Stomach smooth muscle (tissue), 2 donors: ENCODE data around the gene TBC1D12.
"Not testable (repeated sequence)": the region's sequence is repeated elsewhere in the genome, so short reads cannot be mapped to it uniquely, and the experiment has no call there.

Experiments used
- H3K27ac ChIP-seq: one replicate; pipeline ENCODE4 v1.7.0; 2013; ENCODE audit warnings: mild to moderate bottlenecking, low read length, inconsistent platforms
- H3K27me3 ChIP-seq, 2 donors: one replicate each; pipeline ENCODE4 v1.7.0; 2013; ENCODE audit warnings: low read length in 2 of 2; ENCODE audit not compliant: insufficient read depth in 2 of 2, control insufficient read depth in 1 of 2
- H3K36me3 ChIP-seq, 2 donors: one replicate each; pipeline ENCODE4 v1.7.0; 2013; ENCODE audit warnings: low read length in 2 of 2; ENCODE audit not compliant: control insufficient read depth in 2 of 2, insufficient read depth in 2 of 2
- H3K4me1 ChIP-seq: one replicate; pipeline ENCODE4 v1.7.0; 2013; ENCODE audit warnings: low read length; ENCODE audit not compliant: control insufficient read depth, insufficient read depth
- H3K4me3 ChIP-seq, 2 donors: one replicate each; pipeline ENCODE4 v1.7.0; 2013; ENCODE audit warnings: low read length in 2 of 2
- H3K9ac ChIP-seq, 2 donors: one replicate each; pipeline ENCODE4 v1.7.0; 2013; ENCODE audit warnings: low read length in 2 of 2, mild to moderate bottlenecking in 1 of 2
- H3K9me3 ChIP-seq, 2 donors: one replicate each; pipeline ENCODE4 v1.7.0; 2013; ENCODE audit warnings: low read length in 2 of 2; ENCODE audit not compliant: control insufficient read depth in 2 of 2
- donor health status: healthy.
- donor health status: Pancreatic carcinoma.

TBC1D12 gene

DNA sequence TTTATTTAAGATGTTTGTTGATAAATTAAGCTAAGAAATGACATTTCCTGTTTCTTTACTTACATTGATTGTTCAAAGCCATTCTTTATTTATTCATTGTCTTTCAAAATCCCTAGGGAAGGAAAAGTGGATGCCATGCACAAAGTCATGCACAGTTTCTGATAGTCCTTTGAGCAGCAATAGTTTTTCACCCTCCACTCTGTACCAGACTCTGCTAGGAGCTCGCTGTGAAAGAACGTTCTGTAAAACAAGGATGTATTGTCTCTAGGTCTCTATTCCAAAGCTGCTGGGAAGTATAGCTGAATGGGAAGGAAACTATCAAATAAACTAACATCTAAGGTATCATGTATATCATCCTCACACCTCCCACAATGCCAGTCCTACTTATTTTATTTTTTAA, 31.8 kb upstream of the TBC1D12 start:
- H3K9ac ChIP-seq, result no peak overlapping the region
- H3K9me3 ChIP-seq, result no peaks in the 10 kb centered on the region
- H3K27me3 ChIP-seq, result peaks cover 0 to 2% of the 10 kb centered on the region in 2 donors
- no peaks in the 10 kb centered on the region for H3K36me3 ChIP-seq
- H3K4me1 ChIP-seq, result no peaks in the 10 kb centered on the region
- H3K27ac ChIP-seq, result no peak overlapping the region
- no peak overlapping the region for H3K4me3 ChIP-seq

DNA sequence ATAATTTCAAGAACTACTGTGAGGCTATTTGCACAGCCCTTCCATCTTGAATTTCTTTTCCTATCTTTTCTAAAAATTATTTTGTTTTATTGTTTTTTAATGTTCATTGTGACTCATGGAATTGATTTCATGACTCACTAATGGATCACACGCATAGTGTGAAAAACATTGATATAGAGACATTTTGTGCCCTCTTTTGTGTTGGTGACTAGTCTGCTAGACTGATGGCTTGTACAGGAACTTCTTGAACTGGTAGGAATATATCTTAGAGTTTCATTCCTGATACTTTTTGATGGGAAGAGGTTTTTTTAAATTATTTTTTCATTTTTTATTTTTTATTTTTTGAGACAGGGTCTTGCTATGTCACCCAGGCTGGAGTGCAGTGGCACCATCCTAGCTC, 27.0 kb upstream of the TBC1D12 start:
- H3K36me3 ChIP-seq, result no peaks in the 10 kb centered on the region
- no peaks in the 10 kb centered on the region for H3K4me1 ChIP-seq
- no peak overlapping the region for H3K4me3 ChIP-seq
- no peak overlapping the region for H3K27ac ChIP-seq
- no peaks in the 10 kb centered on the region for H3K9me3 ChIP-seq
- H3K9ac ChIP-seq, result no peak overlapping the region
- H3K27me3 ChIP-seq, result peaks cover 0 to 2% of the 10 kb centered on the region in 2 donors

DNA sequence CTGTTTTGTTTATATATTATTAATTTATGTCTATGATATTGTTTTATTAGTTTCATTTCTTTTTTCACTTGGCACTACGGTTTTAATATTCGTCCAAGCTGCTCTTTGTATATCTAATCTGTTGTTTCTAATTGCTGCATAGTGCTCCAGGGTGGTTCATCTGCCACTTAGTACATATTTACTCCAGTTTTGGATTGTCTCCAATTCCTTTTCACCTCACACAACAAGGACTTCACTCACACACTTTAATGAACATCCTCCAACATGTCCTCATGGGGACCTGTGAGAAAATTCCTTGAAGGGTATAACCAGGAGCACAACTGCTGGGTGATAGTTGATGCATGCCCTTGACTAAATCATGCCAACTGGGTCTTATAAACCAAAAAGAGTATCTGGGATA, 25.5 kb upstream of the TBC1D12 start:
- H3K4me3 ChIP-seq, result no peak overlapping the region
- H3K36me3 ChIP-seq, result no peaks in the 10 kb centered on the region
- no peaks in the 10 kb centered on the region for H3K9me3 ChIP-seq
- H3K27me3 ChIP-seq, result peaks cover 0 to 2% of the 10 kb centered on the region in 2 donors
- no peaks in the 10 kb centered on the region for H3K4me1 ChIP-seq
- no peak overlapping the region for H3K27ac ChIP-seq
- no peak overlapping the region for H3K9ac ChIP-seq

DNA sequence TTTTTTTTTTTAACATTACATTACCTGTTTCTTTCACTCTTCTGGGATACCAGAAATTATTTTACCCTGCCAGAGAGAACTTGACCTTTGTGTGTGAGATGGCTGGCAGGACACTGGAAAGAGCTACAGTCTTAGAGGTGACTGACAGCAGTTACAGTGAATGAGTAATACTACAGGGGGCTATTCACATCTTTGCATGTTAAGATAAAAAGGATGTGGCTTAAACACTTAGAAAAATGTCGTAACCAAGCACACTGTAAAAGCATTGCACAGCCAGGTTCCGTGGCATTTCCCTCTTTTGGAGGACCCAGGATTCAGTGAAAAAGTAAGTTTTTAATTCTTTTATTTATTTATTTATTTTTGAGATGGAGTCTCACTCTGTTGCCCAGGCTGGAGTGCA, 18.8 kb upstream of the TBC1D12 start:
- no peaks in the 10 kb centered on the region for H3K4me1 ChIP-seq
- H3K4me3 ChIP-seq, result no peak overlapping the region
- no peaks in the 10 kb centered on the region for H3K27me3 ChIP-seq
- H3K36me3 ChIP-seq, result no peaks in the 10 kb centered on the region
- H3K27ac ChIP-seq, result no peak overlapping the region
- H3K9ac ChIP-seq, result no peak overlapping the region
- H3K9me3 ChIP-seq, result no peaks in the 10 kb centered on the region

DNA sequence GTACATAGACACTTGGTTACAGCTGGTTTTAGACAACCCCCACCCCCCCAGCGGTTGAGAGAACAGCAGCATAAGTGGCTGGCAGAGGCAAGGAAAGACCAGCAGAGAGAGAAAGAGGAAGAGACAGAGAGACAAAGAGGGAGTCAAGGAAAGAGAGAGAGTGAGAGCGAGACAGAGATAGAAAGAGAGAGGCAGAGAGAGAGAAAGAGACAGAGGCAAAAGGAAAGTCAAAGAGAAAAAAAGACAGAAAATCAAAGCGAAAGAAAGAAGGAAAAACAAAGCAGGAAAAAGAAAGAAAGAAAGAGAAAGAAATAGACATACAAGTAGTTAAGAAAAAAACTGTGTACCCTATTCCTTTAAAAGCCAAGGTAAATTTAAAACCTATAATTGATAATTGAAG, 16.6 kb upstream of the TBC1D12 start:
- H3K4me3 ChIP-seq, H3K36me3 ChIP-seq, H3K27ac ChIP-seq, H3K27me3 ChIP-seq, H3K4me1 ChIP-seq, H3K9me3 ChIP-seq, H3K9ac ChIP-seq: not testable (repeated sequence)

DNA sequence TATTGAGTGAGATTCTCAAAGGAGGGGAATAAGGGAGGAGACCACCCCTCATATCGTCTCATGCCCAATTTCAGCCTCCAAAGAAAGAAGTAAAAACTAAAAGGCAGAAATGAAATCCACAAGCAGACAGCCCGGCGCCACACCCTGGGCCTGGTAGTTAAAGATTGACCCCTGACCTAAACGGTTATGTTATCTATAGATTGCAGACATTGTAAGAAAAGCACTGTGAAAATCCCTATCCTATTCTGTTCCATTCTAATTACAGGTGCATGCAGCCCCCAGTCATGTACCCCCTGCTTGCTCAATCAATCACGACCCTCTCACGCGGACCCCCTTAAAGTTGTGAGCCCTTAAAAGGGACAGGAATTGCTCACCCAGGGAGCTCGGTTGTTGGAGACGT, 10.2 kb upstream of the TBC1D12 start:
- not testable (repeated sequence) for H3K27ac ChIP-seq, H3K9me3 ChIP-seq, H3K36me3 ChIP-seq, H3K9ac ChIP-seq, H3K27me3 ChIP-seq, H3K4me3 ChIP-seq, H3K4me1 ChIP-seq

DNA sequence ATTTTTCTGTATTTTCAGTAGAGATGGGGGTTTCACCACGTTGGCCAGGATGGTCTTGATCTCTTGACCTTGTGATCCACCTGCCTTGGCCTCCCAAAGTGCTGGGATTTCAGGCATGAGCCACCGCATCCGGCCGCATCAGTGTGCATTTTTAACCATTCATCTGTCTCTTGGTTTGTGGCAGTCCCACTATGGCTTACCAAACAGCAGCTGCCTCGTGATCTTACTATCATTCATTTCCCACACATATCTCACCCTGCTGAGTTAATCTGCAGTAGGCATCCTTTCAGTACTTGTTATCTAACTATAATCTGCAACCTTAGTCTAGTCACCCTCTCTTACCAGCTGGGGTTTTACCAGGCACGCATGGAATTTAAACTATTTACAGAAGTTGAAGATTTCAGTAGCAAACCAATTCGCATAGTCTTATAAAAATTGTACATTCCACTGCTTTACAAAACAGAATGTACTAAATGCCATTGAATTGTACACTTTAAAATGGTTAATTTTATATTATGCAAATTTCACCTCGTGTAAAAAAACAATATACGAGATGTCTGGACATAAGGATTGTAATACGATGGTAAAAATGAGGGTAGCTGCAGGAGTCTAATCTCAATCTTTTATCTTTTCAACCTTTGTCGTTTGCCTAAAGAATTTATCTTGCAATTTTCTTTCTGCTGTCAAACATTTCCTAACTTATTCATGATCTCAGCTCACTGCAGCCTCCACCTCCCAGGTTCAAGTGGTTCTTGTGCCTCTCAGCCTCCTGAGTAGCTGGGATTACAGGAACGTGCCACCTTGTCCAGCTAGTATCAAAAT, 4.6 kb upstream of the TBC1D12 start:
- Histone ChIP-seq H3K4me1 (no peaks in the 10 kb centered on the region), H3K27me3 (no peaks in the 10 kb centered on the region), H3K9ac (no peak overlapping the region), H3K36me3 (no peaks in the 10 kb centered on the region), H3K9me3 (no peaks in the 10 kb centered on the region), H3K4me3 (no peak overlapping the region), H3K27ac (no peak overlapping the region)

DNA sequence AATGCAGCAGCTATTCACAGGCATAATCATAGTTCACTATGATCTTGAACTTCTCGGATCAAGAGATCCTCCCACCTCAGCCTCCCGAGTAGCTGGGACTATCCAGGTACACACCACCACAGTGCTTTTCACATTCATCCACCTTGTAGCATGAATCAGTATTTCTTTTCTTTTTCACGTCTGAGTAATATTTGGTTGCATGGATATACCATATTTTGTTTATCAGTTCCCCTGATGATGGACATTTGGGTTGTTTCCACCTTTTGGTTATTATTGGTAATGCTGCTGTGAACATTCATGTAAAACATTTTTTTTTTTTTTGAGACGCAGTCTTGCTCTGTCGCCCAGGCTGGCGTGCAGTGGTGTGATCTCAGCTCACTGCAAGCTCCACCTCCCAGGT, 3.6 kb upstream of the TBC1D12 start:
- H3K4me3 ChIP-seq, result no peak overlapping the region
- H3K27ac ChIP-seq, result no peak overlapping the region
- H3K9ac ChIP-seq, result no peak overlapping the region
- H3K36me3 ChIP-seq, result no peaks in the 10 kb centered on the region
- H3K27me3 ChIP-seq, result no peaks in the 10 kb centered on the region
- no peaks in the 10 kb centered on the region for H3K9me3 ChIP-seq
- H3K4me1 ChIP-seq, result no peaks in the 10 kb centered on the region

DNA sequence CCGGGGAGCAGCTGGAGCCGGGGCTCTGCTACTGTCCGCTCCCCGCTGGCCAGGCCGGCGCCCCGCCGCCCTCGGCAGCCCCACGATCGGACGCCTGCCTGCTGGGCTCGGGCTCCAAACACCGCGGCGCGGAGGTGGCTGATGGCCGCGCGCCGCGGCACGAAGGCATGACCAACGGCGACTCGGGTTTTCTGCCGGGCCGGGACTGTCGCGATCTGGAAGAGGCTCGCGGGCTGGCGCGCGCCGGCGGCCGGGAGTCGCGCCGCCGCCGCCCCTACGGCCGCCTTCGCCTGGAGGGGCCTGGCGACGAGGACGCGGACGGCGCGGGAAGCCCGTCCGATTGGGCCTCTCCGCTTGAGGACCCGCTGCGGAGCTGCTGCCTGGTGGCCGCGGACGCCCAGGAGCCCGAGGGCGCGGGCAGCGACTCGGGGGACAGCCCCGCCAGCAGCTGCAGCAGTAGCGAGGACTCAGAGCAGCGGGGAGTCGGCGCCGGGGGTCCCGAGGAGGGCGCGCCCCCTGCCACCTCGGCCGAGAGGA, 570 bp downstream of the TBC1D12 start:
- Histone ChIP-seq H3K9ac (peak overlapping the region; percentile 77 to 78), H3K27me3 (no peaks in the 10 kb centered on the region), H3K27ac (peak overlapping the region; percentile 79), H3K36me3 (no peaks in the 10 kb centered on the region), H3K4me3 (peak overlapping the region; percentile 84 to 90), H3K4me1 (no peaks in the 10 kb centered on the region), H3K9me3 (no peaks in the 10 kb centered on the region)

DNA sequence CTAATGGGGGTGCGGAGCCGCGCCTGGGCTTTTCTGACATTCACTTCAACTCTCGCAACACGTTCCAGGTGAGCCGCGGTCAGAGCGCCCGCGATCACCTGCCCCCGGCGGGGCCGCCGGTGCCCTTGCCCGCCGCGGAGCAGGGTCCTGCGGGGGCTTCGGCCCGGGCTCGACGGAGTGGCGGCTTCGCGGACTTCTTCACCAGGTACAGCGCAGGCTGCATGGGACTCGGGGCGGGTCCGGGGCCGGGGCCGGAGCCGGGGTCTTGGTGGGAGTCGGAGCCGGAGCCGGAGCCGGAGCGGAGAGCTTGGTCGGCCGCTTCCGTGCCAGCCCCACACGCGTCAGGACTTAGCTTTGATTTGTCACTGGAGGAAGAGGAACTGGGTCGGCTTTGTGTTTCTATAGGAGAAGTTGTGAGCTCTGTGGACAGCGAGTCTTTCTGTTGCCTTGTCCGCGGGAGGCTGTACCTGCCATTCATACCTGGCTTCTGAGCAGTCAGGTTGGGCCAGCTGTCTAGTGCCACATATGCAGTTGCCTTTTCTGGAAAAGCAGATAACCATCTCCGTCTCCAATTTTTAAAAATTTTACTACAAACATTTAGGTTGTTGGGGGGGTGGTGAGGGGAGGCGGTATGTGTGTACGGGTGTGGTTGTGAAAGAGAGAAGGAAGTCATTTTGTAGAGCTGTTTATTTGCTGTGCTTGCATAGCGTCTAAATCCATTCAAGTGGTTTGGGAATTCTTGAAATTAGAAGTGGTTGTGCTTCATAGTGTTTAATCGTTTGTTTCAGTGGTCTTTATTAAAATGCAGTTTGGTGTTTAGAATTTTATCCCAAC, 1.3 kb downstream of the TBC1D12 start:
- Histone ChIP-seq H3K9ac (peak overlapping the region; percentile 77 to 78), H3K36me3 (no peaks in the 10 kb centered on the region), H3K9me3 (no peaks in the 10 kb centered on the region), H3K4me3 (peak overlapping the region; percentile 84 to 90), H3K27me3 (no peaks in the 10 kb centered on the region), H3K27ac (peak overlapping the region; percentile 79), H3K4me1 (no peaks in the 10 kb centered on the region)

DNA sequence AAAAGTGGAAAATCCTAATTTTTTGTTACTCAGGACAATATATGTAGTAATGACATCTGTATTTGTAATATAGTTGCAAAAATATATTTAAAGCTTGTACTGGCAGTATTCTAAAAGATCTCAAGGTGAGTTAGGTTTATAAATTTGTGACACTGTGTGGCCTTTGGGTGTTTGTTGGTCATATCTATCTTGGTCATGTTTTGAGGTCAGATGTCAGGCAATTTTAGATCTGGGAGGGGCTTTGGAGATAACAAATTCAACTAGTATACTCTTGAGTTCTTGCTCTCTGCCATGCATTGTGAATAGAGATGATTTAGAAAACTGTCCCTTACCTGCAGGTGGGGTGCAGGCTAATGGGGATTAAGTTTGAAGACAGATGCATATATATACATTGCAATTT, 3.1 kb downstream of the TBC1D12 start:
- Histone ChIP-seq H3K4me3 (no peak overlapping the region), H3K36me3 (no peaks in the 10 kb centered on the region), H3K27ac (no peak overlapping the region), H3K9me3 (no peaks in the 10 kb centered on the region), H3K27me3 (no peaks in the 10 kb centered on the region), H3K9ac (no peak overlapping the region), H3K4me1 (no peaks in the 10 kb centered on the region)
